Tibial nerve (tissue), 4 donors: Measurements from ENCODE around the gene RHEX.
"Not testable (repeated sequence)": the region's sequence is repeated elsewhere in the genome, so short reads cannot be mapped to it uniquely, and the experiment has no call there.

Experiments used
- EP300 ChIP-seq, 2 donors: sonication (generic); formaldehyde crosslinking; IDR thresholded peaks; one replicate each; pipeline ENCODE4 v1.6.1; 2017; ENCODE audit warnings: antibody characterized with exemption in 2 of 2, mild to moderate bottlenecking in 1 of 2
- POLR2A ChIP-seq, 2 donors: fragments of 450-650 bp; IDR thresholded peaks; one replicate each; pipeline ENCODE4 v1.6.1; 2017; ENCODE audit warnings: antibody characterized with exemption in 2 of 2, mild to moderate bottlenecking in 2 of 2, moderate library complexity in 2 of 2
- TF ChIP-seq, protein P1 (sequence below), 5 experiments: fragments of 200-600 bp in 3 of 5; fragments of 450-650 bp in 2 of 5; sonication (generic) in 3 of 5; IDR thresholded peaks; one replicate each; pipeline ENCODE4 v1.5.1; 2016 to 2019; ENCODE audit warnings: antibody characterized with exemption in 5 of 5, mild to moderate bottlenecking in 3 of 5, moderate library complexity in 2 of 5

GRCh38 chr1:206052231-206052865, 625 bp upstream of the RHEX start:
- TF ChIP-seq POLR2A, EP300 (IDR thresholded peaks at IDR 0.05): not testable (repeated sequence)
- TF ChIP-seq, protein P1, sequence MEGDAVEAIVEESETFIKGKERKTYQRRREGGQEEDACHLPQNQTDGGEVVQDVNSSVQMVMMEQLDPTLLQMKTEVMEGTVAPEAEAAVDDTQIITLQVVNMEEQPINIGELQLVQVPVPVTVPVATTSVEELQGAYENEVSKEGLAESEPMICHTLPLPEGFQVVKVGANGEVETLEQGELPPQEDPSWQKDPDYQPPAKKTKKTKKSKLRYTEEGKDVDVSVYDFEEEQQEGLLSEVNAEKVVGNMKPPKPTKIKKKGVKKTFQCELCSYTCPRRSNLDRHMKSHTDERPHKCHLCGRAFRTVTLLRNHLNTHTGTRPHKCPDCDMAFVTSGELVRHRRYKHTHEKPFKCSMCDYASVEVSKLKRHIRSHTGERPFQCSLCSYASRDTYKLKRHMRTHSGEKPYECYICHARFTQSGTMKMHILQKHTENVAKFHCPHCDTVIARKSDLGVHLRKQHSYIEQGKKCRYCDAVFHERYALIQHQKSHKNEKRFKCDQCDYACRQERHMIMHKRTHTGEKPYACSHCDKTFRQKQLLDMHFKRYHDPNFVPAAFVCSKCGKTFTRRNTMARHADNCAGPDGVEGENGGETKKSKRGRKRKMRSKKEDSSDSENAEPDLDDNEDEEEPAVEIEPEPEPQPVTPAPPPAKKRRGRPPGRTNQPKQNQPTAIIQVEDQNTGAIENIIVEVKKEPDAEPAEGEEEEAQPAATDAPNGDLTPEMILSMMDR (IDR thresholded peaks at IDR 0.05) = not testable (repeated sequence)
